Activated CD8-positive, alpha-beta memory T cell treated with anti-CD3 and anti-CD28 coated beads for 4 hours (primary cell): ENCODE measurements around the gene PRKAG2.

Experiments used
- DNase-seq, 2 donors: peaks; one replicate each; pipeline ENCODE4 v3.0.0-alpha.2; 2020; ENCODE audit warnings: low read depth in 2 of 2

The PRKAG2 gene

GRCh38 chr7:151900986-151901621 lies 24.2 kb upstream of the PRKAG2 start:
- no peak for DNase-seq

DNA sequence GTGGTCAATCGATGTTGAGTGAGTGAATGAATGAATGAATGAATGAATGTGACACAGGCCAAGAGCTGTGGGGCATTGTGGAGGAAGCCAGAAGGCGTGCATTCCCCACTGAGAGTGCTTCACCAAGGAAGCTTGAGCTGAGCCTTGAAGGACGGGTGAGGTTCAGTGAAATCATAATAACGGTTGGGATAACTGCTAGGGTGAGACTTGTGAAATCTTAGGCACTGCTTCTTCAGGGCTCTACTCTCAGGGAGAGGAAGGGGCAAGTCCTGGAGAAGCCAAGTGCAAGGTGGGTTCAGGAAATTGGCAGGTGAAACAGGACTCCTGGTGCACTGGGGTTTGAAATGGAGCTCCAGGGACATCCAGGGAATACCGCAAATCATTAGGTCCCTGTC lies 23.7 kb upstream of the PRKAG2 start:
- DNase-seq = no peak

DNA sequence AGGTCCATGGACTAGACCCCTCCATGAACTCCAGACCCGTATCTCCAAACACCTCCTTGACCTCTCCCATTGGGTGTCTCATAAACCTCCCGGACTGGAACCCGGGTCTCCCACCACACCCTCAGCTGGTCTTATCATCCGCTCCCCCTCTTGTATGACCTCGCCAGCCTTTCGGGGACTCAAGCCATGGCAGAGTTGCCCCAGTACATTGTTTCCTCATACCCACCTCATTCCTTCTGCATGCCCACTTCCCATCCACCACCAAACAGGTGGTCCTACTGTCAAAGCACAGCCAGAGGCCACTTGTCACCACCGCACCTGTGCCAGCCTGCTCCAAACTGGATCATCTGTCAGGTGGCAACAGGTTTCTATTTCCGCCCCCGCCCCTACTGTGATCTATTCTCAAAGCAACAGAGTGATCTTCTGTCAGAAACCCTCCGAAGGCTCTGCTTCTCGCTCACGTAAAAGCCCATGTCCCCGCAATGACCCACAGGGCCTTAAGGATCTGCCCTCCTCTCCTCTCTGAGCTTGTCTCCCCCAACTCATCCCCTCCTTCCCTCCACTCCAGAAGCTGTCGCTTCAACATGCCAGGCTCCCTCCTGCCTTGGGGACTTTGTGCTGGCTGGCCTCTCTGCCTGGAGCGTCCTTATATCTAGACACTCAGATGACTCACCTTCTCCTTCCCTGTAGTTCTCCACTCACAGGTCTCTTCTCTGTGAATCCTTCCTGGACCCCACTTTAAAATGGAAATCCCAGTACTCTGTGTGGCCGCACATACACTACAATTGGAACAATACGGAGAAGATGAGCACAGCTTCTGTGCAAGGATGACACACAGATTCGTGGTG lies 22.8 kb upstream of the PRKAG2 start:
- no peak for DNase-seq

DNA sequence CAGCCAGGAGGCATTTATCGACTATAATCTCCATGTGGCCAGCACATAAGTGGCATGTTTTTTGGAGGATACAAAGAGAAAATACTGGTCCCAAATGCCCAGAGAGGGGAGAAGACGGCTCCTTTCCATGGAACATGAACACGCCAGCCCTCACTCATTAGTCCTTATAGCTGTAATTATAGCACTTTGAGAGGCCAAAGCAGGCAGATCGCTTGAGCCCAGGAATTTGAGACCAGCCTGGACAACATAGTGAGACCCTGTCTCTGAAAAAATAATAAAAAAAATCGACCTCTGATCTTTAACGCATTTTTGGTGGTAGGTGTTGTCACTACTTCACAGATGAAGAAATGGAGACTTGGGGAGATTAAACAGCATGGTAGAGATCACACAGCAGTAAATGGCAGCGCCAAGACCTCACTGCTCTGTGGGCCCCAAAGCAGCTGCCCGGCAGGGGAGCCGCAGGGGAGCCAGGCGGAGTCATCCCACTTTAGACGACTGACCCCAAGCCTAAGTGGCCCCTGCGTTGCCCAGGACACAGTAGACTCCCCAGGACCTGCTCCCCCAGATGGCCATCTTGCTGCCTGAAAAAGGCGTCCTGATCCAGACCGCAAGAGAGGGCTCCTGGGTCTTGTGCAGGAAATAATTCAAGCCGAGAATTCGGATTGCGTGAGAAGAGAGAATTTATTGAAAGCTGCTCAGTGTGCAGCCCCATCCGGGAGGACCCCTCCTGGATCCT lies 21.2 kb upstream of the PRKAG2 start:
- DNase-seq = no peak

DNA sequence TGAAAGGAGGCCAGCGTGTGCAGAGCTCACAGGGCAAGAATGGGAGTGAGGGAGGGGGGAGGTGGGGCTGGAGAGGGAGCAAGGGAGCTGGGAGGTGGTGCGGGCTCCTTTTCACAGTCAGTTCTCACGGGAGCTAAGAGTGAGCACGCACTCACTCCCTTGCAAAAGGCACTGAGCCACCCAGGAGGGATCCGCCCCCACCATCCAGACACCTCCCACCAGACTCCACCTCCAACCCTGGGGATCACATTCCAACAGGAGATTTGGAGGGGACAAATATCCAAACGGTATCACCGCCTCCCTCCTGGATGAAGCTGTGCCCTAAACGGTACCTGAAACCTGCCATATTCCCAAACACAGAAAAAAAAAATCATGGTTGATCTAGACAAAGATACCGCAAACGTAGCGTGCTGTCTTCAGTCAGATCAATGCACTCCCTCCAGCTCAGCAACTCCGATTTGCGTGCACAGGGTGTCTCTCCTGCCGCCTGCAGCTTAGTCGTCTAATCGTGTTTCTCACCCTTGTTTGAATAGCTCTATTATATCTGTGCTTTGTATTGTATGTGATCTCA lies 20.3 kb upstream of the PRKAG2 start:
- no peak for DNase-seq

GRCh38 chr7:151896486-151896885 lies 19.6 kb upstream of the PRKAG2 start:
- no peak for DNase-seq

GRCh38 chr7:151896086-151896485 lies 19.2 kb upstream of the PRKAG2 start:
- DNase-seq = no peak

DNA sequence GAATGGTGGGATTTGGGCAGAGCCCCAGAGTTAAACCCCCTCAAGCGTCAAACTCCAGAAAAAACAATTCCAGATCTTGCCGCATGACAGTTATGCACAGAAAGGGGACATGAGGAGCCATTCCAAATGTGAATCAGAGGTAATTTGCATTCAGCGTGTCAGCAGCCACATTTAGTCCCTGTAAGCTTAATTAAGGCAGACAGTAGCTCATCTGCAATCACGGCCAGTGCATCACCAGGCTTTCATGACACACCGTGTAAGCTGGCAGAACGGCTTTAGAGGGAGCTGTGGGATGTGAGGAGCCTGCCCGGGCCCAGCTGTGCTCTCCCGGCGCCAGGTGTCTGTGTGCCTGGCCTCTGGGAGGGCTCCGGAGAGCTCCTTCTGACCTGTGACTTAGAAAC lies 18.7 kb upstream of the PRKAG2 start:
- DNase-seq = no peak

DNA sequence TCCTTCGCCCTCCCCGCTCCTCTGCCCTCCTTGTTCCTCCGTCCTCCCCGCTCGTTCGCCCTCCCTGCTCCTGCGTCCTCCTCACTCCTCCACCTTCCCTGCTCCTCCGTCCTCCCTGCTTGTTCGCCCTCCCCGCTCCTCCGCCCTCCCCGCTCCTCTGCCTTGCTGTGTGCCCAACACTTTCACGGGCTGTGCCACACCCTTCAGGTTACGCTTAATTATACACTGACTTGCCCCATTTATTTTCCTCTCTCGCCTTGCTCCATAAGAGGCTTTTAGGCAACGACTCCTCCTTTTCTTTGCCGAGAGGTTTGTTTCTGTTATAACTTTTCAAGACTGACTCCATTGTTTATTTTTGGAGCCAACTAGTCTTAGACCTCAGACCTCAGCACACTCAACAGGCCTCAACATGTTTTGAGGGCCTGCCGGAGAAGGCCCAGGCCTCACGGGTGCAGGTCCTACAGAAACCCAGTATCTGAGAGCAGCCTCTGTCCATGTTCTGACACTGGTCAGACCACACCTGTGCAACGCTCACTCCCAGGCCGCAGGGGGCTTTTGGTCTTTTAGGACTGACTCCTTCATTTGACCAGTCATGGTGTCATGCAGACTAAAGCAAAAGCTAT lies 18.2 kb upstream of the PRKAG2 start:
- no peak for DNase-seq

DNA sequence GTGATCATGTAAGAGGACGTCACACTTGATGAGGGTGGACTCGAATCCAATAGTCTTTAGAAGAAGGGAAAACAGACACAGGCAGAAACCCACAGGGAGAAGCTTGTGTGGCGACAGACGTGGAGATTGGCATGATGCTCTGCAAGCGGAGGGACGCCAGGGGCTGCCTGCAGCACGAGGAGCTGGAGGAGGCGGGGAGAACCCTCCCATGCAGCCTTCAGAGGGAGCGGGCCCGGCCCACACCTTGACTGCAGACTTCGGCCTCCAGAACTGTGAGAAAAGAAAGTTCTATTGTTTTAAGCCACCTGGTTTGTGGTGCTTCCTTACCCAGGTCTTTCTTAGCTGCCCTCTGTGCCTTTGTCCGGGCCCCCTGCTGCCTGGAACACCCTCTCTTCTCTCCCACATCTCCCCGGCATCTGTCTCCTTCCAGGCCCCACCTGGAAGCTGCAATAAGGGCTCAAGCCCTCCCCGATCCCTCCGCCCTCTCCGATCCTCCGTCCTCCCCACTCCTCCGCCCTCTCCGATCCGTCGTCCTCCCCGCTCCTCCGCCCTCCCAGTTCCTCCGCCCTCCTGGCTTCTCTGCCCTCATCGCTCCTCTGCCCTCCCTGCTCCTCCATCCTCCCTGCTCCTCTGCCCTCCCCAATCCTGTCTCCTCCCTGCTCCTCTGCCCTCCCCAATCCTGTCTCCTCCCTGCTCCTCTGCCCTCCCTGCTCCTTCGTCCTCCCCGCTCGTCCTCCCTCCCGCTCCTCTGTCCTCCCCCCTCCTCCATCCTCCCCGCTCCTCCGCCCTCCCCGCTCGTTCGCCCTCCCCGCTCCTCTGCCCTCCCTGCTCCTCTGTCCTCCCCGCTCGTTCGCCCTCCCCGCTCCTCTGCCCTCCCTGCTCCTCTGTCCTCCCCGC lies 17.4 kb upstream of the PRKAG2 start:
- DNase-seq = no peak

DNA sequence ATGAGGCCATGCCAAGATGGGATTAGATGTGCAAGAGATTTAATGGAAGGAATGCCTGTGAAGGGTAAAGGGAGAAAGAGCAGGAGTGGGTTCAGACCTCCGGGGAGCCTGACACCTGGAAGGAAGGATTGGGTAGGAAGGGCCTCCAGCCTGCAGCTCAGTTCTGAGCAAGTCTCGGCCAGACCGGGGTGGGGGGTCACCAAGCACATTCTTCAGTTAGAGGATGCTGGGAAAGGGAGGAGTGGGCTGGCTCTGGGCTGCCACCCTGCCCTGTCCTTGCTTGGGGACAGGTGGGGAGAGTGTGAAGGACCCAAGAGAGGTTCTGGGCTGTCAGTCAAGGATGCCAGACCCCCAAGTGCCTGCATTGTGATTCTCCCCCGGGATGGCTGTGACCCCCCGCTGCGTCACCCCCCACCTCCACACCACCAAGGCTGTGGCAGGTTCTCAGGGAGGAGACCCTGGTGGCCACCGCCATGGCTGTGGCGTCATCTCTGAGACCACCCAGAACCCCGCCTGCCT lies 16.5 kb upstream of the PRKAG2 start:
- DNase-seq = no peak

GRCh38 chr7:151891753-151892152 lies 14.8 kb upstream of the PRKAG2 start:
- DNase-seq = no peak

GRCh38 chr7:151891182-151891581 lies 14.3 kb upstream of the PRKAG2 start:
- no peak for DNase-seq

DNA sequence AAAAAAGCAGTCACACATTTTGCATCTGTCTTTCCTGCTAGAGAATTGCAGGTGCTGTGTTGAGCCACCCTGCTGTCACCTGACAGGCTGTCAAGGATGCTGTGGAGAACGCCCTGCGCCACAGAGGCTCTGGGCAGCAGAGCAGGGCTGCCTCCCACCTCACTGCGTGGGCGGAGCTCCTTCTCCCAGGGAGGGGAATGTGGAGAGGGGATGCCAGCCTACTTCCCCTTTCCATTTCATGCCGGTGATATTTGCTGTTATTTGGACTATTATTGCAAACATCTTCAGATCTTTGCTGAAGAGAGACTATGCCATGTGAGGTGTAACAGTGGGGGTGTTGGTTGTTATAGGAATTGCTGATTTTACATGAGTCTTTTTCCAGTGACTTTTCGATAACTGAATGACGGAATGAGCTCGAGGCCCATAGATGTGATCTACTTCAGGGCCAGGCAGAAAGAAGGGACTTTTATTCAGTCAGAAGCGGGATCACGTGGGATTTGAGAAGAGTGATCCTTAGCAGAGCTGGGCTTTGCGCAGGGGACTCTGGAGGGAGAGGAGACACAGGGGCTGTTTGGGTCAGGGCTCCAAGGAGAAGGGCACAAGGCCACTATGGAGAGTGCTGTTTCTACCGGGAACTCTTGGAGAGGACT lies 13.6 kb upstream of the PRKAG2 start:
- no peak for DNase-seq

DNA sequence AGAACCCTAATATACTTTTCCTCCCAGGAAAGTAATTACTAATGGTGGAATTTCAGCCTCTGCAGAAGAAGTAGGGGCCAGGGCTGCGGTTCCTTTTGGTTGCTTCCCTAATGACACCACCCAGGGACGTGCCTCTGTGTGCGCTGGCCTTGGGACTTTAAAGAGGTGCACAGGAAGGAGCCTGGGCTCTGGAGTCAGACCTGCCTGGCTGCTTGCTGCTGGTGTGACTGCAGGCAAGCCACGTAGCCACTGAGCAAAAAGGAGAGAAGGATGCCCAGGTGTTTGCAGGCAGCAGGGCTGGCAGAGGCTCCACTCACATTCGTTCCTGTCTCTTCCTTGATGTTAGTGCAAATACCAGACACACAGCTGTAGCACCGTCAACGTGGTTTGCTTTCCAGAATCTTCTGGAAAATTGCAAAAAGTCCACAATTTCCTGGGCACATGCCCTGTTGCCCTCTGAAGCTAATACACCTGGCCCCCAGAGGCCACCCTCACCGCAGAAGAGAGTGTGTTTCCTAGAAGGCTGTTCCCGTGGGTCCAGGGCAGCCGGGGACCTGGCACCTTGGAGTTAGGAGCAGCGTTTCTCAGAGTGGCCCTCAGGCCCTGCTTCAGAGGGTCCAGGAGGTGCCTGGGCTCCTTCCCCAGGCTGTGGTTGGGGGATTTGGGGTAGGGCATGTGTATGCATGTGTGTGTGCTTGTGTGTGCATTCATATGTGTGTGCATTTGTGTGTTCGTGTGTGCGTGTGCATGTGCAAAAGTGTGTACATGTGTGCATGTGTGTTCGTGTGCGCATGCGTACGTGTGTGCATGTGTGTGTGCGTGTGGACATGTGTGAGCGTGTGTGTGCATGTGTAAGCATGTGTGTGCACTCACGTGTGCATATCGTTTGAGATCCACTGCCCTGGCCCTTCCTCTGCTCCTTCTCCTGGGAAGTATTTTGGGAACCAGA lies 12.8 kb upstream of the PRKAG2 start:
- no peak for DNase-seq

- no peak for DNase-seq
Measured at GRCh38 chr7:151888079-151889067, 11.5 kb upstream of the PRKAG2 start.

DNA sequence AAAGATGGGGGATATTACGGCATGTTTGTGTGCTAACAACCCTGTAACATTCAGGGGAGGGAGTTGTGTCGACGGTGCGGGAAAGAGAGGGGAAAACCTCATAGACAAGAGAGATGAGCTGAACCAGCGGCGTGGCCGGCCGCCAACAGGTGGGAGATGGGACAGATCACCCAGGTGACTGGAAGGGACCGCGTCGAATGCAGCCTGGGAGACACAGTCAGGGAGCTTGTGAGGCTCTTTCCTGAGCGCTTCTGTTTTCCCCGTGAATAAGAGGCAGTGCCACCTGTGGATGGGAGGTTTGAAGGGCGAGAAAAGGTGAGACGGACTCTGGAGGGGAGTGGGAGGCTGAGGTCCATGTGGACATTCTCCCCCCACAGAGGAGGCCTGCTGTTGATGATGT lies 9.9 kb upstream of the PRKAG2 start:
- no peak for DNase-seq

DNA sequence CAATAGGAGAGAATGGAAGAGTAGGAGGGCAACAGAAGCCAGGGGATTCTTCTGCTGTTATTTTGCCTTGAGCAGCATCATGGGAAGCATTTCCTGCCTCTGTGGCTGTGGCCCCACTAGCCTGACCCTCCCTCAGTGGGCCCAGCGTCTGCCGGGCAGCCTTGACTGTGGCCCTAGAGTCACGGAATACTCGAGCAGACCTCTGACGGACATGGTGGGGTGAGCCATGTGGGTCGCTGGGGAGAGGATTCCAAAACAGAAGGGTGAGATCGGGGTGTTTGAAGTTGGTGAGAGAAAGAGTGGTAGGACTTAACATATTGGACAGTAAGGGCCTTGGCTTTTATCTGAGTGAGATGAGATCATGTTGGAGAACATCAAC lies 8.3 kb upstream of the PRKAG2 start:
- no peak for DNase-seq
